Glomerular visceral epithelial cell (primary cell): ENCODE data around the gene TCF15.
"Not testable (repeated sequence)": the region's sequence is repeated elsewhere in the genome, so short reads cannot be mapped to it uniquely, and the experiment has no call there.

Source experiments
- DNase-seq: peaks from one replicate; pipeline ENCODE4 v3.0.0-alpha.2; 2016; ENCODE audit errors: extremely low spot score

TCF15 gene

DNA sequence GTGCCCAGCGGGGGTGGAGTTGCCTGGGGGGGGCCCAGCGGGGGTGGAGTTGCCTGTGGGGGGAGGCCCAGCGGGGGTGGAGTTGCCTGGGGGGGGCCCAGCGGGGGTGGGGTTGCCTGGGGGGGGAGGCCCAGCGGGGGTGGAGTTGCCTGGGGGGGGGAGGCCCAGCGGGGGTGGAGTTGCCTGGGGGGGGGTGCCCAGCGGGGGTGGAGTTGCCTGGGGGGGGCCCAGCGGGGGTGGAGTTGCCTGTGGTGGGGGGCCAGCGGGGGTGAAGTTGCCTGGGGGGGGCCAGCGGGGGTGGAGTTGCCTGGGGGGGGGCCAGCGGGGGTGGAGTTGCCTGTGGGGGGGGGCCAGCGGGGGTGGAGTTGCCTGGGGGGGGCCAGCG is 31.9 kb upstream of the TCF15 start:
- not testable (repeated sequence) for DNase-seq

DNA sequence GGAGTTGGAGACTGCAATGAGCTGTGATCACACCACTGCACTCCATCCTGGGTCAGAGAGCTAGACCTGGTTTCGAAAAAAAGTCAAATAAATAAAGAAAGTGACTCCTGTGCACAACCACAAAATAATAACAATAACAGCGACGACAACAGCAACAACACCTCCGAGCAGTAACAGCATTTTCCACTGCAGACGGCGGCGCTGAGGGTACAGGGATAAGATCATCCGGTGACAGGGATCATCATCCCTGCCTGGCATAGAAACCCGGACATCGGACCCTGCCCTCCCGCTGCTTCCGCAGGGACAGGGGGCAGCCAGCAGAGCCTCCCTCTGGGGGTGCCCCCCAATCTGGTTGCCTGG is 31.4 kb upstream of the TCF15 start:
- DNase-seq = peak; percentile 14

DNA sequence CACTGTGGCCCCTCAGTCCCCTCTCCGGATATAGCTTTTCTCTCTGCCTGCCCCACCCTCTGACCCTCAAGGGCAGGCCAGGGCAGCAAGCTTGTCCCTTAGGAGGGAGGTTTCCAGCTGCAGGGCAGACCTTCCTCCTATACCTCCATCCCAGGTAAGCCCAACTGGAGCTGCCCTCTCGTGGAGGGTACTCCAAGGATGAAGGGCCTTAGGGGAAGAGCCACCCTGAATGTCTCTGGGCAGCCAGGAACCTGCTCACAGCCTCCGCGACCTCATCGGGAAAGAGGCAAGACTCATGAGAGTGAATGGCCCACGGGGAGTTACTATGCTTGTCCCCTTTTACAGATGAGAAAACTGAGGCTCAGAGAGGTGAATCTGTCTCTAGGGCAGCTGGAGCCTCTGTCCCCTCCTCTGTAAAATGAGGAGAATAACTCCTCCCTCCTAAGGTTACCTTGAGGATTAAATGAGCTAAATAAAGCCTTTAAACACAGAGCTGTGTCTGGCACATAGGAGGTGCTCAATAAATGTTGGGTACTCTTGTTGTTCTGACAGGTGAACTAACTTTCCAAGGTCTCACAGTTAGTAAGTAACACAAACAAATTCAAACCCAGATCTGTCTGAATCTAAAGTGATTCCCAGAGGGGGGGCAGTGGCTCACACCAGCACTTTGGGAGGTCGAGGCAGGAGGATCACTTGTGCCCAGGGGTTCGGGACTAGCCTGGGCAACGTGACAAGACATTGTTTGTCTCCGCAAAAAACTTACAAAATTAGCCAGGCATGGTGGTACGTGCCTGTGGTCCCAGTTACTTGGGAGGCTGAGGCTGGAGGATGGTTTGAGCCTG is 30.8 kb upstream of the TCF15 start:
- no peak for DNase-seq

DNA sequence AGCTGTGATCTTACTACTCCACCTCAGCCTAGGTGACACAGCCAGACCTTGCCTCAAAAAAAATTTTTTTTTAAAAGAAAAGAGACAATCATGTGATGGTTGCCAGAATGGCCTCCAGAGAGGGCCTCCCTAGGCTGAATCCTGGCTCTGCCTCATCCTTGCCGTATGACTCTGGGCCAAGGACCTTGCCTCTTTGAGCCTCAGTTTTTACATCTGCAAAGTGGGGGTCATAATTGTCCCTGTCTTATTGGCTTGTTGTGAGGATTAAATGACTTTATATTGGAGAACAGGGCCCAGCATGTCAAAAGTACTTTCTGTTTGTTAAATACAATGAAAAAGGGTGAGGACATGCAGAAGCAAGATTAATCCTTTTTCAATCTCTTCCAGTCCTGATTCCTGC is 28.5 kb upstream of the TCF15 start:
- no peak for DNase-seq

DNA sequence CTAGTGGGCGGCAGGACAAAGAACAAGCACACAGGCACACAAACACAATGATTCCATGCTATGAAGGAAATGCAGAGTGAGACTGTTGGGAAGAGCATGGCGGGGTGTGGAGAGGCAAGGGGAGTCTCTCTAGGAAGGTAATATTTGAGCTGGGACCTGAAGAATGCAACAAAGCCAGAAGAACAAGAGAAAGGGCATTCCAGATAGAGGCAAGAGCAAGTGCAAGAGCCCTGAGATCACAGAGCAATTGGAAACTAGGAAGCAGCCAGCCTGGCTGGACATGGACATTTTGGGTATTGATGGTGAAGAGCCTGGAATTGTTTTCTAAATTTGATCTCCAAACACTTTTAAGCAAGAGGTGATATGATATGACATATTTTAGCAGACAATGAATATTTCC is 27.4 kb upstream of the TCF15 start:
- DNase-seq = no peak

DNA sequence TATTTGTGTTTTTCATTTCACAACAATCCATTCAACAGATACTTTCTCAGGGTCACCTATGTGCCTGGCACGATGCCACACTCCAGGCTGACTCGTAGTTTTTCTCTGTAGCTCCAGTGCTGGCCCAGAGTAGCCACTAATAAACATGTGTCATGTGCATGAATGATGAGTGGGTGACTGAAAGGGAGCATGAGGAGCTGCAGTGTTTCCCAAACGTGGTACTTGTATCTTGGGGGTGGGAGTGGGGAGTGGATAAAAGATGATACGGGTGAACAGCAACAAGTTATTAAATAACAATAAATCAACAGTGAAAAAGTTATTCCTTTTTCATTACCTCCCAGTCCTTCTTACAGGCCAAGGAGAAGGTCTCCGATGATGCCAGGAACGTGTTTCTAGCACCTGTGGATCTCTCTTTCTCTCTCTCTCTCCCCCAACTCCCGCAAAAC is 25.8 kb upstream of the TCF15 start:
- no peak for DNase-seq

DNA sequence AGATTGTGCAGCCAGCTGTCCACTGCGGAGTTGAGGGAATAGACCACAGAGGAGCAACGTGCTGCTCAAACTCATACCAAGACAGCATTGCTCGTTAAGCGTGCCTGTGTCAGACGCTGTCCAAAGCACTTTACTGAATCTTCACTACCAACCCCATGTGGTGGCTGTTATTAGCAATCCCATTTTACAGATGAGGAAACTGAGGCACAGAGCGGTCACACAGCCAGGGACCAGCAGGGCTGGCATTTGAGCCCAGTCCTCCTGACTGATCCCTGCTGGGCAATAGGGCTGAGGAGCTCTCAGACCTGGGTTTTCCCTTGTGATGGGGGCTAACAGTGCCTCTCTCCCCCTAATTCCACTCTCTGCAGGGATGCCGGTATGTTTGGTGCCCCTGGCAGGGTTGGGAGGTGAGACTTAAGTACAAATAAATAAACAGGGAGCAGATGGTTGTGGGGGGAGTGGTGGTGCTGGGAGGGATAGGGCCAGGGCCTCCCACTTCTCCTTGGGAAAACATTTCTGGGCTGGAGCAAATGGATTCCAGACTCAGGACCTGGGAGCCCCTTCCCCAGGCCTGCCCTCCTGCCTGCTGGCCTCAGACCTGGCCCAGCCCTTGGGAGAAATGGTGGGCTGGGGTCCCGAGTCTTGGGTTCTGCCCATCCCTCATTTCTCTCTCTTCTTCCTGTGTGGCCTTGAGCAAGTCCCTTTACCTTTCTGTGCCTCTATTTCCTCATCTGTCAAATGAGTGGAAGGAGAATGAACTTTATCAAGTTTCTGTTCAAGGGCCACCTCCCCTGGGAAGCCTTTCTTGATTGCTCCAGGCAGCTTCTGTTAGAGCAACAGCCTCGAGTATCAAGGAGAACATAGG is 25.2 kb upstream of the TCF15 start:
- DNase-seq = no peak

DNA sequence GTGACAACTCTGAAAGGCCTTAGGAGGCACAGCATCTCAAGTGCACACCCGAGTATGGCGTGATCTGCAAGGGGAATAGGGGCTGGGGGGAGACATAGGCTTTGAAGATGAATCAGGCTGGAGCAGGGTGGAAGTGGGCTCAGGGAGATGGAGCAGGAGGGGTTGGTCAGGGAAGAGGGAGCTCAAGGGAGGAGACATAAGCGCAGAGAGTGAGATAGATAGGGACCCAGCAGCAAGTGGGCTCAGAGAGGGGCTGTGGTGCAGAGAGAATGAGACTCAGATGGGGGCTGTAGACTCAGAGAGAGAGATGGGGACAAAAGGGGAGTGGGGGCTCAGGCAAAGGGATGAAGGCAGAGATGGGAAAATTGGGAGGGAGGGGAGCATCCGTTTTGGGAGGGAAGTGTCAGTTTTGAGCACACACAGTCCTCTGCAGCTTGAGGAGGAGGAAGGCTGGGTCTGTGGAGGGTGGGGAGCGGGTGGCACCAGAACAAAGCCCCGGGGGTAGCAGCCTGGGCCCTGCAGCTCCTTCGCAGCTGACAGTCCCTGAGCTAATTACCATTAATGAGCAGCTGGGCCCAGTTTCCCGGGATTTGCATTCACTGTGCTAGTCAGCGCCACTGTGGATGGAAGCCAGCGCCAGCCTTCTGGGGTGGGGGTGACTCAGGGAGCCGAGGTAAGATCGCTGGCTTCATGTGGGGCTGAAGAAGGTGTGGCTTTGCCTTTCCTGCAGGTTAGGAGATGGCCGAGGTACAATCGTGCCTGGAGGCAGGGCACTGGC is 24.2 kb upstream of the TCF15 start:
- DNase-seq = no peak

DNA sequence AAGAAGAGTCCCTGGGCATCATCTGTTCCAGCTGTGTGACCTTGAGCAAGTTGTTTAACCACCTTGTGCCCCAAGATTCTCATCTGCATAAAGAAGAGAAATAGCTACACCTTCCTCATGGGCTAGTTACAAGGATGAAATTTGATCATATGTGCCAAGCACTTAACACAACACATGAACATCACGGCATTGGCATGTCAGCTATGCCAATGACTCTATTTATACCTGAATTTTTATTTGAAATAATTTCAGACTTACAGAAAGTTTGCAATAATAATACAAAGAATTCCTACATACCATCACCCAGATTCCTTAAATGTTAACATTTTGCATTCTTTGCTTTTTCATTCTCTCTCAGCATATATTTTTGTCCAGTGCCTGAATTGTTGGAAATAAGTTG is 21.0 kb upstream of the TCF15 start:
- DNase-seq = no peak

DNA sequence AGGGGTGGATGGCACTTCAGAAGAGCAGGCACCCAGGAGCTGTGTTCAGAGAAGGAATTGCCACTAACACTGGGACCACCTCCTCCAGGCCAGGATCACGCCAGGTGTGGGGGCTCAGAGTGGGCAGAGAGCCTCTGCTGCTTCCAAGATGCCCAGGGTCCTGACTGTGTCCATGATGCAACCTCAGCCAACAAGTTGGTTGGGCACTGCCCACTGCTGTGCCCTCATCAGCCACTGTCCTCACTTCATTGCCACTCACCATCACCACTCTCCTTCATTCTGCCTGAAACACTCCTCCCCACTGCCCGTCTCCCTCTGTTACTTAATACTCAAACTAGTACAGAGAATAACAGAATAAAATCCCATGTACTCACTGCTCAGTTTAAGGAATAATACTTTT is 16.5 kb upstream of the TCF15 start:
- DNase-seq = no peak

DNA sequence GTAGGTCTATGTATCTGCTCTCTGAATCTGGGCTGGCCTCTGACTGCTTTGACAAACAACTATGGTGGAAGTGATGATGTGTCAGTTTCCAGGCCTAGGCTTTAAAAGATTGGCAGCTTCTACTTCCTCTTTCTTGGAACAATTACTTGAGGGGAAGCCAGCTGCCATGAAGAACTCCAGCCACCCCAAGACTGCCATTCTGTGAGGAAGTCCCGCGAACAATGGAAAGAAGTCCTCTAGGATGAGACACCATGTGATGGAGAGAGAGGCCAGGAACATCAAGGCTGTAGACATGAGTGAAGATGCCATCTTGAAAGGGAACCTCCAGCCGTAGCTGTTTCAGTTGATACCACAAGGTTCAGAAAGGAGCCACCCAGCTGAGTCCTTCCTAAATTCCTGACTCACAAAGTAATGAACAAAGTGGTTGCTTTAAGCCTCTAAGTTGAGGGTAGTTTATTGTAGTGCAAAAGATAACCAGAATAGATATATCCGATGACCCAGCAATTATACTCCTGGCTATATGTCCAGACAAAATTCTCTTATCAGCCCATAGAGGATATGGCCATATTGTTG is 15.3 kb upstream of the TCF15 start:
- DNase-seq = no peak

DNA sequence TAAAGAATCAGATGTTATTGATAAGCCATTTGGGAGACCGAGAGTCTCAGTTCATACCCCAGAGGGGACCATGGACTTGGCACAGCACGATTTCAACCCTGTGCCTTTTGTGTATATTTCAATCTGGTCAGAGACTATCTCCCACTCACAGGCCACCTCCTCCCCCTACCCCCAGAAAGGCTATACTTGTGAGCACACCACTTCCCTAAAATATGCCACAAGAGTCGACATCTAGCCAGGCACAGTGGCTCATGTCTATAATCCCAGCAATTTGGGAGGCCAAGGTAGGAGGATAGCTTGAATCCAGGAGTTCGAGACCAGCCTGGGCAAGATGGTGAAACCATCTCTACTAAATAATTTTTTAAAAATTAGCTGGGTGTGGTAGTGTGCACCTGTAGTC is 13.6 kb upstream of the TCF15 start:
- DNase-seq = no peak

DNA sequence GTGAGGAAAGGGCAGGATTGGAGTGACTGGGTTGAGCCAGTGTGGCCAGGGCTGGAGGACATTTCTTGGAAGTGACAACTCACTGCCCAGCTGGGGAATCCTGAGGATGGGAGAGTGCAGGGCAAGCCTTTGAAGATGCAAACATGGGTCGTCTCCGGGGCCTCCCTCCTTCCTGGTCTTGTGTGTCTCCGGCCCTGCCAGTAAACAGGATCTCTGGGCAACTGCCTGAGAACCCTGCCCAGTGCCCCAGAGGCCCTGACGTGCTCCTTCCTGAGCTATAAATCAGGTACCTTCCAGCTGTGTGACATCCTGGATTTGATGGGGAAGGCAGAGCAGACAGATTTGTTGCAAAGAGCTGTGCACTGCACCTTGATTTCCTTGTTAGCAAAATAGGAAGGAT is 12.9 kb upstream of the TCF15 start:
- no peak for DNase-seq

DNA sequence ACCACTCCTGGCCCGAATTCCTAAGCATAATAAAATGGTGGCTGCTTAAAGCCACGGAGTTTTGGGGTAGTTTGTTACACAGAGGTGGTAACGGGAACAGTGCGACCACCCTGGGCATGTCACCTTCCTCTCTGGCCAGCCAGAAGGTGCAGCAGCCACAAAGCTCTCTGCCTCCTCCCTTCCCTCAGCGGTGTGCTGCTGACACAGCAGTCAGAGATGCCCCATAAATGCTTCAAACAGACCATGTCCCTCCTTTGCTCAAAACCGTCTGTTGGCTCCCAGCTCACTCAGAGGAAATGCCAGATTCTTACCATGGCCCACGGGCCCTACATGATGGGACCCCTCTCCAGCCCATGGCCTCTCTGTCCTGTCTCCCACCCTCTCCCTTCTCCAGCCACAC is 12.1 kb upstream of the TCF15 start:
- DNase-seq = no peak

DNA sequence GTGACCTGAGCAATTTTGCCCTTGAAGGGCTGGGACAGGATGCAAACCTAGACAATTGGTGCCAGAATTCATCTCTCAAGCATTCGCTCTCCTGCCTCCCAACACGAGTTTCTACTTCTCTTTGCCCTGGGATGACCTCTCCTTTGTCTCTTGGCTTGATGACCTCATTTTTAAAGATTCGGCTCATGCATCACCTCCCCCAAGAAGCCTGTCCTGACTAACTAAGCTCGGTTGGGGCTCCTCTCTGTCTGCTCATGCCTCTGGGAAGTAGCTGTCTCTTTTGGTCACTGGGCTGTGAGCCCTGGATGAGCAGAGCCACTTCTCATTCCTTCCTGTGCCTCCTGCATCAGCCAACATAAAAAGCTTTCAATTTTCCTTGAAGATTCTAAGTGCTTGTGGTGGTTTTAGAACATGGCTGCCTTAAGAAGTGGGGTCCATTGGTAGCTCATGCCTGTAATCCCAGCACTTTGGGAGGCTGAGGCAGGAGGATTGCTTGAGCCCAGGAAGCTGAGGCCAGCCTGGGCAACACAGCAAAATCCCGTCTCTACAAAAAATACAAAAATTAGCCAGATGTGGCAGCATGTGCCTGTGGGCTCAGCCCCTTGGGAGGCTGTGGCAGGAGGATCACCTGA is 11.1 kb upstream of the TCF15 start:
- DNase-seq = peak; percentile 18

DNA sequence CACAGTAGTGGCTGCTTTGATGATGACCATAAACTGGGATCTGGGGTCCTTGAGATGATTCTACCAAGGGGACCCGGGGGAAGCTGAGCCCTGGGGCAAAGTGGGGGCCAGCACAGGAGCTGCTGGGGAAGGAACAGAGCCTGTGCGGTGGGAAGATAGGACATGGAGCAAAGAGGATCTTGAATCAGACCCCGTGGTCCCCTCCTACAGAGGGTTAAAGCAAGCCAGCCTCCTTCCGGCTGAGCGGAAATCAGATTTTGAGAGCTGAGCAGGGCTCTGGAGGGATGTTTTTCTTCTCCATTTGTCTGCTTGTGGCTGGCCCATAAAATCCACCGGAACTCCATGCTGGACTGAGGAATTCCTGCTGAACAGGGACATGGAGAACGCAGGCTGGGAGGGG is 10.1 kb upstream of the TCF15 start:
- DNase-seq = no peak

DNA sequence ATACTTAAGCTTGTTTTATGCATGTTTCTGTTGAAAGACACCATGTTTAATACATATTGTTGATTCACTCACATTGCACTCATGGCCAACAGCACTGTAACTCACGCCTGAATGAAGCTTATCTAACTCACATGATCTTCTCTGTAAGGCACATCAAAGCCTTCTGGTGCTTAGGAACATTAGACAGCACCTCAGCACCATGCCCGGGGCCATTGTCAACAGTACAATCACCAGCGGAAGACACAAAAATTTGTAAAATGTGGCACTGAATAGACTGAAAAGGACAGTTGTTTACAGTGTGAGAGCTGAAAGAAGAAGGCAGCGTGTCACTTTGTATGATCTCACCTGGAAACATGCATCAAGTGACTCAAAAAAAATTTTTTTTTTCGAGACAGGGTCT is 8.9 kb upstream of the TCF15 start:
- DNase-seq = no peak

DNA sequence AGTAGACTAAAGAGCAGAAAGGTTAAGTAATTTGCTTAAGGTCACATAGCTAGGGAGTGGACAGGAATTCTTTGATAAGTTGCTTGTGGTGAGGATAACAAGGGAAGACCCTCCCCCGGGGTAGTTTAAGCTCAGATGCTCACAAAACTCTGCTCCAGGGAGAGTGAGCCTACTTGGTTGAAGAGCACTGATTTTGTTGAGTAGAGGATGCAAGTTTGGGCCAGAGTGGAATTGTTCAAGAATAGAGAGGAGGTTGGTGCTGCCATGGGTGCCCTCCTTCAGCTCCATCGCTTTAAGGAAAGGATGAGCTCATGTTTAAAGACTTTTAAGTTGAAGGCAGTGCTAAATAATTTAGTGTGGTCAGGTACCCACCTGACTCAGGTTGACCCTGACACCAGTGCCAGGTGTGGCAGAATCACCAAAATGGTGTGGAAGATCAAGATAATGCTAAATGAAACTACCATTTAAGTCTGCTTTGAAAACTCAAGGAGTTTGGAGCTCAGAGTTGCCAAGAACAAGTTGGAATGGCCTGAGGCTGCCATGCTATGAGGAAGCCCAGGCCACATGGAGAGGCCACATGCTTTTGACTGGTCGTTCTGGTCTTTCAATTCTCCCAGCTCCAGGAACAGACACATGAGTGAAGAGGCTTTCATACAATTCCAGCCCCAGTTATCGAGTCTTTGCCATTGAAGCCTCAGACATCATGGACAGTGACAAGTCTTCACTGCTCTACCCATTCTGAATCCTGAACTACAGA is 8.0 kb upstream of the TCF15 start:
- DNase-seq = no peak

DNA sequence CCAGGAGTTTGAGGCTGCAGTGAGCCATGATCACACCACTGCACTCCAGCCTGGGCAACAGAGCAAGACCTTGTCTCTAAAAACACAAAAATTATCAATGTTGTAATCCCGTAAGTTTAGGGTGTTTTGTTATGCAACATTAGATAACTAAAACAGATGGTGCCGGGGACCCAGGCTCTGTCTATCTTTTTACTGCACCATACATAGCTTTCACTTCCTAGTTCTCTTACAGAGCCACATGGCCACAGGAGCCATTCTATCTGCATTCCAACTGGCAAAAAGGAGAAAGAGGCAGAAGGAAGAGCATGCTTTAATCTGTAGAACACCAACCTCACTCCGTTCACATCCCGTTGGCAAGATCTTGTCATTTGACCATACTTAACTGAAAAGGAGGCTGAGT is 5.4 kb upstream of the TCF15 start:
- DNase-seq = no peak

DNA sequence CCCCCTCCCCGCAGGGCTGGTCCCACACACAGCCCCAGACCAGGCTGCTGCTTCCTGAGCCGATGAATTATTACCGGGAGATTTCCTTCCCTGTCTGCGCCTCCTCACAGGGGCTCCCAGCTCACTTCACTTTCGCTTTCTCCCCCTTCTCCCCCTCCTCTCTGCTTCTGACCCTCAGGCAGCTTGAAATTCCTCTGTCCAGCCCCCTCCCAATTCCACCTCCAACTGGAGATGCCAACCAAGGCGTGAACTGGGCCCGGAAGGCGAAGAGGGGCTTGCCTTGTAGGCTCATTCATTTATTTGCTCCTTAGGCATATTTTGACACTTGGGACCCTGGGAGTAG is 1.7 kb upstream of the TCF15 start:
- DNase-seq = no peak
